ENCODE data around the gene LDB3. TPM values are rescaled to one million over a fixed set of nuclear protein-coding genes. Genes with fewer than 3 reads are reported as not detected.

LDB3 gene
- total RNA-seq, 2 donors from 2014 or later, result 0.66 to 0.78 TPM

- peak in 3 of 4 donors; percentile 17 to 52 (median 51) for DNase-seq
- H3K4me1 ChIP-seq, result peaks cover 24% of the 10 kb centered on the region
- intact Hi-C loops (cut with DNase I), result no loop called here
- no peaks in the 10 kb centered on the region for H3K36me3 ChIP-seq (replicated peaks in 1 of 2; ENCODE audit: insufficient read depth in 1 of 2, low read depth in 2 of 2)
- H3K9me3 ChIP-seq, result no peaks in the 10 kb centered on the region
- peak overlapping the region in 2 of 4 donors; percentile 24 to 29 for H3K27ac ChIP-seq
- no peak for ATAC-seq
- no peak for TF ChIP-seq CTCF (IDR thresholded peaks at IDR 0.05)
- no peak for TF ChIP-seq POLR2A (IDR thresholded peaks at IDR 0.05)
- no peaks in the 10 kb centered on the region for H3K27me3 ChIP-seq
- 40 to 46% methylated on average over 1 to 10 of the region's 10 CpGs for WGBS, 2 donors
- no peak overlapping the region for H3K4me3 ChIP-seq
Observed at GRCh38 chr10:86667421-86668181, 710 bp upstream of the LDB3 start.

- DNase-seq, result no peak
- H3K4me3 ChIP-seq, result no peak overlapping the region
- intact Hi-C loops (cut with DNase I), result no loop called here
- no peak for ATAC-seq
- H3K27ac ChIP-seq, result no peak overlapping the region
- H3K9me3 ChIP-seq, result no peaks in the 10 kb centered on the region
- 80 to 94% methylated on average over 2 to 8 of the region's 8 CpGs for WGBS, 2 donors
- no peaks in the 10 kb centered on the region for H3K27me3 ChIP-seq
- no peak for TF ChIP-seq CTCF (IDR thresholded peaks at IDR 0.05)
- no peak for TF ChIP-seq POLR2A (IDR thresholded peaks at IDR 0.05)
- H3K36me3 ChIP-seq (replicated peaks in 1 of 2; ENCODE audit: insufficient read depth in 1 of 2, low read depth in 2 of 2), result no peaks in the 10 kb centered on the region
- peaks cover 34% of the 10 kb centered on the region for H3K4me1 ChIP-seq
Observed at GRCh38 chr10:86670290-86670811, 2.0 kb downstream of the LDB3 start.

GRCh38 chr10:86670876-86671275 is 2.6 kb downstream of the LDB3 start:
- no peak for TF ChIP-seq POLR2A (IDR thresholded peaks at IDR 0.05)
- no peak for TF ChIP-seq CTCF (IDR thresholded peaks at IDR 0.05)
- Histone ChIP-seq H3K9me3 (no peaks in the 10 kb centered on the region), H3K27me3 (no peaks in the 10 kb centered on the region), H3K27ac (no peak overlapping the region), H3K4me3 (no peak overlapping the region), H3K4me1 (peaks cover 34% of the 10 kb centered on the region), H3K36me3 (replicated peaks in 1 of 2; ENCODE audit: insufficient read depth in 1 of 2, low read depth in 2 of 2) (no peaks in the 10 kb centered on the region)
- intact Hi-C loops (cut with DNase I), result no loop called here
- WGBS, 2 donors, result 90% methylated on average over 3 to 8 of the region's 8 CpGs
- DNase-seq (no peak), ATAC-seq (no peak)

GRCh38 chr10:86671419-86671818 is 3.1 kb downstream of the LDB3 start:
- Histone ChIP-seq H3K27ac (no peak overlapping the region), H3K9me3 (no peaks in the 10 kb centered on the region), H3K4me3 (no peak overlapping the region), H3K36me3 (replicated peaks in 1 of 2; ENCODE audit: insufficient read depth in 1 of 2, low read depth in 2 of 2) (no peaks in the 10 kb centered on the region), H3K27me3 (no peaks in the 10 kb centered on the region), H3K4me1 (peaks cover 34% of the 10 kb centered on the region)
- 76 to 92% methylated on average over 2 to 3 of the region's 3 CpGs for WGBS, 2 donors
- ATAC-seq (no peak), DNase-seq (no peak)
- intact Hi-C loops (cut with DNase I), result no loop called here
- no peak for TF ChIP-seq POLR2A (IDR thresholded peaks at IDR 0.05)
- no peak for TF ChIP-seq CTCF (IDR thresholded peaks at IDR 0.05)
